Stimulated activated CD8-positive, alpha-beta memory T cell treated with anti-CD3 and anti-CD28 coated beads, Interleukin-7, amount 100 ng/mL, for 24 hours (primary cell): ENCODE measurements around the gene ABCB11.
"Not testable (repeated sequence)": the region's sequence is repeated elsewhere in the genome, so short reads cannot be mapped to it uniquely, and the experiment has no call there.

Experiments used
- DNase-seq: peaks from one replicate; pipeline ENCODE4 v3.0.0-alpha.2; 2020; ENCODE audit warnings: low read depth

ABCB11 gene

GRCh38 chr2:169042856-169043255 is 11.7 kb upstream of the ABCB11 start:
- no peak for DNase-seq

DNA sequence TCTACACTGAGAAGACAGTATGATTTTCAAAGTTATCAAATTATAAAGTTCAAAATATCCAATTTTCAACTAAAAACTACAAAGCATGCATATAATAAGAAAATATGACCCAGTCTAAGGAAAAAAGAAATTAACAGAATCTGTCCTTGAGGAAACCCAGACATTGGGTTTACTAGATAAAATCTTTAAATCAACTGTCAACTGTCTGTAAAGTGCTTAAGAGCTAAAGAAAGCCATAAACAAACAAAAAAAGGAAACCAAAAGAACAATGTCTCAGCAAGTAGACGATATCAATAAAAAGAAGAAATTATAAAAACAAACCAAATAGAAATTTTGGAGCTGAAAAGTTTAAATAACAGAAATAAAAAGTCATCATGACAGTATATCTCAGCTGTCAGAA is 10.5 kb upstream of the ABCB11 start:
- no peak for DNase-seq

- DNase-seq: no peak
Observed at GRCh38 chr2:169039702-169040101, 8.6 kb upstream of the ABCB11 start.

DNA sequence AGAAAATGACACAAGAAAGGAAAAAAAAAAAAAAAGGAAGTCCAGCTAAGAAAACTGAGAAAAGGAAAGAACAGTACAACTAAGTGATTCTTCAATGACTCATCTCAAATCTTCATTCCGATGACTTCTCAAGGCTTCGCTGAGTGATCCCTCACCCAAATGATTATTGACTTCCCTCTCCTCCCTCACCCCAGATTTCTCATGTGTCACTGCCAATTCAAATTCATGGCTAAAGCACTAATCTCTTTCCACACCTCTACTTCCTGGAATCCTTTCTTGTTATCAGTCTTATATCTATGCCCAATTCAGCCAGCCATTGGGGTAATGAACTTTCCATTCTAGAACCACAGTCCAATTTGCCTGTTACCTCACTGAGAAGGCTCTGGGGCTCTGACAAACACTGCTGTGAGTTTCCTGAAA is 7.2 kb upstream of the ABCB11 start:
- no peak for DNase-seq

GRCh38 chr2:169036736-169037440 is 5.8 kb upstream of the ABCB11 start:
- no peak for DNase-seq

- no peak for DNase-seq
Observed at GRCh38 chr2:169035887-169036286, 4.8 kb upstream of the ABCB11 start.

GRCh38 chr2:169034984-169035544 is 3.9 kb upstream of the ABCB11 start:
- DNase-seq: no peak

- DNase-seq: no peak
Observed at GRCh38 chr2:169034256-169034655, 3.1 kb upstream of the ABCB11 start.

DNA sequence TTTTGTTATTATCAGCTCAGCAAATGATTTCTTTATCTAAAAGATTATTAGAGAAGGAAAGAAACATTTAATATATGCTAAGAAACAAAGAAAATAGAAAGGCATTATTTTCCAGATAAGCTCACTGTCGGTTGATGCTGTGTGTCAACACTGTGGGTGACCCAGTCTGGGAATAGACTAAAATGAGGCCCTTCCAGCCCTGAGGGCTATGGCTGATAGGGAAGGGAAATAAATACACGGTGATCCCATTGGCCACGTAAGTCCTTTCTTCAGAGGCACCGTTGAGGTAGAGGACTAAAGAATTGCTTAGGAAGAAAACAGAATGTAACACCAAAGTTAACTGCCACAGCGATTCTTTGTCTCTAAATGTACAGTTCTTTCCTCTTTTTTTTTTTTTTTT is 1.8 kb downstream of the ABCB11 start:
- DNase-seq: no peak

GRCh38 chr2:169027234-169027633 is 3.9 kb downstream of the ABCB11 start:
- DNase-seq: no peak

- DNase-seq: no peak
Observed at GRCh38 chr2:169026056-169026455, 5.1 kb downstream of the ABCB11 start.

GRCh38 chr2:169023161-169023560 is 8.0 kb downstream of the ABCB11 start:
- no peak for DNase-seq

- DNase-seq: no peak
Observed at GRCh38 chr2:169018390-169018789, 12.7 kb downstream of the ABCB11 start.

DNA sequence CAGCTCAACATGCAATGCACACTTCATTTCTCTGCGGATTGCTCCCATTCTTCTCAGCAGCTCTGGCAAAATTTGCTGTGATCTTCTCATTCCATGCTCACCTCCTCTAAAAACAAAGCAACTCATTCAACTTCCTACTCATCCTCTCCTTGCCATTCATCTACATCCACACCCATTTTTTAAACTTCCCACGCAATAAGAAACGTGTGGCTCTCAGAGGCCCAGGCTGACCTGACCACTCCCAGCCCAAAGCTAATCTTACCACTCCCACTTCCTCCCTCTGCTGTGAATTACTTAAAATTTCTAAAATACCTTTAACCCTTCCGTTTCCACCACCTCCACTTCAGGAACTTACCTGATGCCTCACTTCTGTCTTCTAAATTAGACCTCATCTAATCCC is 15.2 kb downstream of the ABCB11 start:
- no peak for DNase-seq

DNA sequence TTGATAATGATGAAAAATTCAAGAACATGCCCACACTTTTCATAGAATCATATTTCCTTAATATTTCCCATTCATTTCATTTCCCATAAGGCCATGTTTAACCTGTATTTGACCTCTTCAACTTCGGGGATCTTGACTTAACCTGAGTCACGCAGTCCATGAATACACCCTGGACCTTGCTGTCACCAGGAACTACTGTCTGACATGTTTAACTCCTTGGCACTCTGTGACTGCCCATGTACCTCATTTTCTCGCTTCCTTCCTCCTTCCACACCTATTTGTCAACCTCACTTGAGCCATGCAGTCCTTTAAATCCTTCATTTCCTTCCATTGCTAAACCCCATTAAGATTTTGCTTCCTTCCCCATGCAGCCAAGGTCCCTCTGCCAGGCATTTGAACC is 16.3 kb downstream of the ABCB11 start:
- DNase-seq: no peak

- DNase-seq: no peak
Observed at GRCh38 chr2:169013628-169014026, 17.5 kb downstream of the ABCB11 start.

DNA sequence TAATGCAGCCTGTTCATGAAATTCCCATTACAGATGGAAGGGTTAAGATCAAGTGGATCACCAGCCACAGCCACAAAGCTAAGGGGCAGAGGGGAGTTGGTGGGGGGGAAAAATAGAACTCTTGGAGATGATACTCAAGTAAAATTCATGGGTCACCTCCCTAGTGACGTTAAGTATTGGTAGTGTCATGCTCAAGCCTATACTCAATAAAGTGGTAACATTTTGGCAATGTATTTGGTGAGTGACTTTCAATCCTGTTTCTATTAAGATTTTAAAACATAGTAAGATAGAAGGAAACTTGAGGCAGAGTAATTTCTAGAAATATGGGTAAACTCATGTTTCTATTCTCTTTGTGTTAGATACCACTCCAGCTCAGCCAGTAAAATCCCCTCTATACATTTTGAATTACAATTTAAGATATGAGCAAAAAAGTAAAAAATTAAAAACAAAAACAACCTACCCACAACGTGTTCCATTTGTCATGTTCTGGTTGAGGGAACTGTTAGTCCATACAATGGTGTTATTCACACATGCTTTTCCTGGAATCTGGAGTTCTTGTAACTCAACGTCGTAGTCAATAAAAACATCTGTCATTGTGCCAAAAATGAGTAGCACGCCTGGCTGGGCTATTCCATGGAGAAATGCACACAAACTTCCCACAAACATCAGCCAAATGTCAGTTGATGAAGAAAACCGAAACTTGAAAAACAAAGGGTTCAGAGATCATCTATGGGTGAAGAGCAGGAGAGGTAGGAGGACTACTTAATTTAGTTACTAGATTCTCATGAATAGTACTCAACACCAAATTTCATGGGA is 18.1 kb downstream of the ABCB11 start:
- no peak for DNase-seq

DNA sequence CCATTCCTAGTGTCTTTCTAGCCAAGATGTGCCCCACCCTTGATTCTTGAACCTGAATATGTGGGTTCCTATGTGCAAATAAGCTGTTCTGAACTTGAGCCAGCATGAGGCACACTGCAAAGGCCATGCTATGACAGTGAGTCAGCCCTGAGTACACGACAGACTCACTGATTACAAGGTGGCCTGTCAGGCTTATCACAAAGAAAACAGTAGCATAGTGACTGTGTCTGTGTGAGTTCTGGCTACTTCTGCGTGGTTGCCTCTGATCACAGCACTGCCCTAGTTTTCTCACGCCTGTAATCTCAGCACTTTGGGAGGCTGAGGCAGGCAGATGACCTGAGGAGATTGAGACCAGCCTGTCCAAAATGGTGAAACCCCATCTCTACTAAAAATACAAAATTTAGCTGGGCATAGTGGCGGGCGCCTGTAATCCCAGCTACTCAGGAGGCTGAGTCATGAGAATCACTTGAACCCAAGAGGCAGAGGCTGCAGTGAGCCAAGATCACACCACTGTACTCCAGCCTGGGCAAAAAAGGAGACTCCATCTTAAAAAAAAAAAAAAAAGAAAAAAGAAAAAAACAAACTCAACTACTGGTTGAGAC is 18.8 kb downstream of the ABCB11 start:
- not testable (repeated sequence) for DNase-seq

- no peak for DNase-seq
Observed at GRCh38 chr2:169011698-169012097, 19.4 kb downstream of the ABCB11 start.

GRCh38 chr2:169010633-169011460 is 20.3 kb downstream of the ABCB11 start:
- DNase-seq: no peak

DNA sequence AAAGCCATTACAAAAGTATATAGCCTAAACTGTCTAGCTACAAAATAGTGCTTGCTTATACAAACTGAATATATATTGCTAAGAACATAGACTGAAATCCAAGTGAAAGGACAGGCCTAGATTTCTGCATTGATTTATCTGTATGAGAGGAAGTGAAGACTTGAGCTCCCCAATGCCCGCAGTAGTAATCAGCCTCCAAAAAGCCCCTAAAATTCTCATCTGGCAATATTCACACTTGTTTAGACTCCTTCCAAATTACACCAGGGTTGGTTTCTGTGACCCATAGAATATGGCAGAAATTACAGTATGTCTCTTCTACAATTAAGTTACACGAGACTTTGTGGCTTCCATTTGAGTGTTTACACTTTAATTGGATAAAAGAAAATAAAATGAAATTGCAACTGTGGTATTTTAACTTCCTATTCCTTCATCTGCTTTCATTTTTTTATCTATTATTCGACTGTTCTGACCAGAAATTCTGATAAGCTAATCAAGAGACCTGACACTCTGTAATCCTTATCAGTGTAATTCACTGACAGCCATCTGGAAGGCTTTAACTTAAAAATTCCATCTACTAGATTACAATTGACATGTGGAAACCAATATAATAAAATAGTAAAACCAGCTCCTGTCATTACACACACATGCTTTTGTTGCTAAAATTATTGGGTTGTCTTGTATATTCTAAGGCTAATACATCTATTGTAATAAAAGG is 21.1 kb downstream of the ABCB11 start:
- DNase-seq: no peak
